ENCODE data around the gene ARHGAP24. TPM values are rescaled to one million over a fixed set of nuclear protein-coding genes. Genes with fewer than 3 reads are reported as not detected.

ARHGAP24 gene
- total RNA-seq, 3 donors from 2014 or later: 20.6 to 60.2 (median 37.2) TPM

- no peak overlapping the region for H3K4me3 ChIP-seq
- no peak for TF ChIP-seq POLR2A (IDR thresholded peaks at IDR 0.05)
- no peak for TF ChIP-seq POLR2AphosphoS5 (IDR thresholded peaks at IDR 0.05)
- TF ChIP-seq CTCF (IDR thresholded peaks at IDR 0.05): no peak
- no peaks in the 10 kb centered on the region for H3K4me1 ChIP-seq
- H3K27ac ChIP-seq: no peak overlapping the region
- no peaks in the 10 kb centered on the region for H3K9me3 ChIP-seq
- no peaks in the 10 kb centered on the region for H3K27me3 ChIP-seq
- no peak for DNase-seq (ENCODE audit: low spot score in 2 of 2)
- H3K36me3 ChIP-seq: no peaks in the 10 kb centered on the region
- intact Hi-C loops (cut with DNase I; ENCODE audit: low total_unique reads): no loop called here
Observed at GRCh38 chr4:85431156-85431555, 43.8 kb upstream of the ARHGAP24 start.

- Histone ChIP-seq H3K27me3 (no peaks in the 10 kb centered on the region), H3K36me3 (no peaks in the 10 kb centered on the region), H3K27ac (no peak overlapping the region), H3K4me3 (no peak overlapping the region), H3K4me1 (no peaks in the 10 kb centered on the region), H3K9me3 (no peaks in the 10 kb centered on the region)
- no peak for TF ChIP-seq POLR2A (IDR thresholded peaks at IDR 0.05)
- TF ChIP-seq POLR2AphosphoS5 (IDR thresholded peaks at IDR 0.05): no peak
- TF ChIP-seq CTCF (IDR thresholded peaks at IDR 0.05): no peak
- intact Hi-C loops (cut with DNase I; ENCODE audit: low total_unique reads): no loop called here
- DNase-seq (ENCODE audit: low spot score in 2 of 2): no peak
Observed at GRCh38 chr4:85431881-85432485, 43.0 kb upstream of the ARHGAP24 start.

- Histone ChIP-seq H3K27ac (no peak overlapping the region), H3K4me3 (no peak overlapping the region), H3K9me3 (no peaks in the 10 kb centered on the region), H3K4me1 (no peaks in the 10 kb centered on the region), H3K27me3 (no peaks in the 10 kb centered on the region), H3K36me3 (no peaks in the 10 kb centered on the region)
- TF ChIP-seq POLR2A (IDR thresholded peaks at IDR 0.05) (no peak), CTCF (IDR thresholded peaks at IDR 0.05) (no peak), POLR2AphosphoS5 (IDR thresholded peaks at IDR 0.05) (no peak)
- no peak for DNase-seq (ENCODE audit: low spot score in 2 of 2)
- intact Hi-C loops (cut with DNase I; ENCODE audit: low total_unique reads): no loop called here
Observed at GRCh38 chr4:85445050-85445639, 29.8 kb upstream of the ARHGAP24 start.

GRCh38 chr4:85446141-85446861 is 28.6 kb upstream of the ARHGAP24 start:
- Histone ChIP-seq H3K27ac (no peak overlapping the region), H3K9me3 (no peaks in the 10 kb centered on the region)
- TF ChIP-seq POLR2A (IDR thresholded peaks at IDR 0.05): no peak
- no peak for TF ChIP-seq CTCF (IDR thresholded peaks at IDR 0.05)
- no peak for TF ChIP-seq POLR2AphosphoS5 (IDR thresholded peaks at IDR 0.05)

More at GRCh38 chr4:85446141-85446861, 28.6 kb upstream of the ARHGAP24 start:
- Histone ChIP-seq H3K27me3 (no peaks in the 10 kb centered on the region), H3K36me3 (no peaks in the 10 kb centered on the region), H3K4me3 (no peak overlapping the region), H3K4me1 (no peaks in the 10 kb centered on the region)
- DNase-seq (ENCODE audit: low spot score in 2 of 2): no peak
- intact Hi-C loops (cut with DNase I; ENCODE audit: low total_unique reads): no loop called here

Data from breast epithelium (tissue), 4 donors.